ENCODE data around the gene CAVIN2. TPM values are rescaled to one million over a fixed set of nuclear protein-coding genes. Genes with fewer than 3 reads are reported as not detected.
A peak's percentile ranks its signal among the peaks of the same experiment; 100 is the strongest.

CAVIN2 gene
- total RNA-seq, 1 donor from 2014 or later: 3.7 TPM

DNA sequence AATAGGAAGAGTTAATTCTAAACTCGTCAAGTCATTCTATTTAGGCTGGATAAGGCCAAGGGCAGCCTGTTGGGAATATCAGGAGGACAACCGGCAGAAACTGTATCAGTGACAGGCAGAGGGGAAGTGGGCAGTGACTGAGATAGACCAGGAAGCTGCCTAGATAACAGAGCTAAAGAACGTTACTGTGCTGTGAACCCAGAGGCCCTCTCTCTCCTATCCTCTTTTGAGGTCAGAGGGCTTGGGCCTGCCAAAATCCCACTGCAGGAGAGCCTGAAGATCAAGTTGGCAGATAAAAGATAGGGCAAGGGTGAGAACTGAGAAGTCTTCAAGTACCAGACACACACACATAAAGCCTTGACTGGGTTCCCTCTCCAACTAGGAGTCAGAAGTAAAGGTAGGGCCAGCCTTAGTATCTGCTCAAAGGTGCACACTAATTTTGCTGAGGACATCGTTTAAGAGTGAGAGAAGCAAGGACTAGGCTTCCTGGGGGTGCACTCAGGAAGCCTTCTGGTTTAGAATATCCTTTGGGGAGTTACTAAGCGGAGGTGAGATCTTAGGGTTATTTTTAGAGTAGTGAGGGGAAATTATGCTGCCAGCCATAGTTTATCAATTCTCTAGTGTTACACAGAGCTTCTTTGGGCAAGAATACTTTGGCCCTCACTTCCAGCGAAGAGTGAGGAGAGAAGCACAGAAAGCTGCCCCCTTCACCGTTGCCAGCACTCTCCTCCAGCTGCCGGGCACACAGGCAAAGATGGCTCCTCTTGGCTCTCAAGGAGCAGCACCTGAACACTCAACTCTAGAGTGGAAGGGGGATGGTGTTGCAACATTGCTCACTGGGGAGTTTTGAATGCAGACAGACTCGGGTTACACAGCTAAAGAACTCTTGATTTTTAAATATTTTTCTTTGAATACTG lies 9.8 kb downstream of the CAVIN2 start:
- no peak for DNase-seq (ENCODE audit: low read depth)
- Histone ChIP-seq H3K36me3 (ENCODE audit: control insufficient read depth, insufficient read depth, low read length) (peaks cover 2% of the 10 kb centered on the region), H3K27me3 (ENCODE audit: control insufficient read depth, insufficient read depth, low read length) (no peaks in the 10 kb centered on the region), H3K4me3 (ENCODE audit: low read depth, low read length) (no peak overlapping the region)
- no peak for FAIRE-seq
- no peak for TF ChIP-seq CTCF (IDR thresholded peaks at IDR 0.05; ENCODE audit: insufficient read depth, low read length, severe bottlenecking)

GRCh38 chr2:191836471-191836852 lies 10.4 kb downstream of the CAVIN2 start:
- TF ChIP-seq CTCF (IDR thresholded peaks at IDR 0.05; ENCODE audit: insufficient read depth, low read length, severe bottlenecking): no peak
- Histone ChIP-seq H3K27me3 (ENCODE audit: control insufficient read depth, insufficient read depth, low read length) (no peaks in the 10 kb centered on the region), H3K4me3 (ENCODE audit: low read depth, low read length) (no peak overlapping the region), H3K36me3 (ENCODE audit: control insufficient read depth, insufficient read depth, low read length) (peaks cover 2% of the 10 kb centered on the region)
- DNase-seq (ENCODE audit: low read depth): no peak
- FAIRE-seq: no peak

- peaks cover 2% of the 10 kb centered on the region for H3K36me3 ChIP-seq (ENCODE audit: control insufficient read depth, insufficient read depth, low read length)
- DNase-seq (ENCODE audit: low read depth) (peak; percentile 43), FAIRE-seq (no peak)
- no peak overlapping the region for H3K4me3 ChIP-seq (ENCODE audit: low read depth, low read length)
- H3K27me3 ChIP-seq (ENCODE audit: control insufficient read depth, insufficient read depth, low read length): no peaks in the 10 kb centered on the region
- no peak for TF ChIP-seq CTCF (IDR thresholded peaks at IDR 0.05; ENCODE audit: insufficient read depth, low read length, severe bottlenecking)
These were observed 11.1 kb downstream of the CAVIN2 start for GRCh38 chr2:191835539-191836350.

GRCh38 chr2:191835100-191835499 lies 11.8 kb downstream of the CAVIN2 start:
- TF ChIP-seq CTCF (IDR thresholded peaks at IDR 0.05; ENCODE audit: insufficient read depth, low read length, severe bottlenecking): no peak
- FAIRE-seq (no peak), DNase-seq (ENCODE audit: low read depth) (no peak)
- Histone ChIP-seq H3K4me3 (ENCODE audit: low read depth, low read length) (no peak overlapping the region), H3K36me3 (ENCODE audit: control insufficient read depth, insufficient read depth, low read length) (peaks cover 2% of the 10 kb centered on the region), H3K27me3 (ENCODE audit: control insufficient read depth, insufficient read depth, low read length) (no peaks in the 10 kb centered on the region)

GRCh38 chr2:191833356-191833755 lies 13.5 kb downstream of the CAVIN2 start:
- peaks cover 2% of the 10 kb centered on the region for H3K36me3 ChIP-seq (ENCODE audit: control insufficient read depth, insufficient read depth, low read length)
- no peak for TF ChIP-seq CTCF (IDR thresholded peaks at IDR 0.05; ENCODE audit: insufficient read depth, low read length, severe bottlenecking)
- no peak overlapping the region for H3K4me3 ChIP-seq (ENCODE audit: low read depth, low read length)
- no peak for FAIRE-seq
- no peaks in the 10 kb centered on the region for H3K27me3 ChIP-seq (ENCODE audit: control insufficient read depth, insufficient read depth, low read length)
- no peak for DNase-seq (ENCODE audit: low read depth)

Data from bronchial epithelial cell (primary cell).